Hepatocyte (in vitro differentiated cells): ENCODE measurements around the gene LILRA6. TPM values are rescaled to one million over a fixed set of nuclear protein-coding genes. Genes with fewer than 3 reads are reported as not detected.
"Not testable (repeated sequence)": the region's sequence is repeated elsewhere in the genome, so short reads cannot be mapped to it uniquely, and the experiment has no call there.

Experiments used
- DNase-seq: peaks from one replicate; pipeline ENCODE4 v3.0.0-alpha.2; 2016; ENCODE audit warnings: low spot score
- H2AFZ ChIP-seq: fragments of 200-600 bp; sonication (generic); 2 replicates; pipeline ENCODE4 v1.6.0; 2016; ENCODE audit warnings: antibody characterized with exemption, mild to moderate bottlenecking
- H3K27ac ChIP-seq: fragments of 200-600 bp; sonication (generic); 2 replicates; pipeline ENCODE4 v1.5.1; 2016; ENCODE audit warnings: mild to moderate bottlenecking
- H3K27me3 ChIP-seq: fragments of 200-600 bp; sonication (generic); 2 replicates; pipeline ENCODE4 v1.6.1; 2016
- H3K36me3 ChIP-seq: fragments of 200-600 bp; sonication (generic); replicated peaks from 2 replicates; pipeline ENCODE4 v1.5.1; 2016; ENCODE audit warnings: low read depth; ENCODE audit not compliant: insufficient read depth
- H3K4me1 ChIP-seq: fragments of 200-600 bp; sonication (generic); 2 replicates; pipeline ENCODE4 v1.5.1; 2016; ENCODE audit warnings: mild to moderate bottlenecking, moderate library complexity; ENCODE audit not compliant: insufficient read depth
- H3K4me2 ChIP-seq: fragments of 200-600 bp; sonication (generic); 2 replicates; pipeline ENCODE4 v1.6.0; 2016
- H3K4me3 ChIP-seq: fragments of 200-600 bp; sonication (generic); 2 replicates; pipeline ENCODE4 v1.5.1; 2016; ENCODE audit warnings: mild to moderate bottlenecking
- H3K79me2 ChIP-seq: fragments of 200-600 bp; sonication (generic); 2 replicates; pipeline ENCODE4 v1.6.0; 2017; ENCODE audit warnings: mild to moderate bottlenecking
- H3K9me2 ChIP-seq: fragments of 200-600 bp; sonication (generic); replicated peaks from 2 replicates; pipeline ENCODE4 v1.6.0; 2017; ENCODE audit warnings: mild to moderate bottlenecking; ENCODE audit not compliant: insufficient read depth
- H3K9me3 ChIP-seq: fragments of 200-600 bp; sonication (generic); 2 replicates; pipeline ENCODE4 v1.5.1; 2016; ENCODE audit warnings: low read depth, mild to moderate bottlenecking
- H4K20me1 ChIP-seq: fragments of 200-600 bp; sonication (generic); 2 replicates; pipeline ENCODE4 v1.6.0; 2016; ENCODE audit warnings: mild to moderate bottlenecking; ENCODE audit not compliant: insufficient read depth, poor library complexity, severe bottlenecking
- EZH2 ChIP-seq: fragments of 200-600 bp; sonication (generic); IDR thresholded peaks from 2 replicates; pipeline ENCODE4 v1.6.1; 2016; ENCODE audit warnings: antibody characterized with exemption, mild to moderate bottlenecking, borderline replicate concordance
- EZH2phosphoT487 ChIP-seq: fragments of 200-600 bp; sonication (generic); IDR thresholded peaks from one replicate; pipeline ENCODE4 v1.6.1; 2018; ENCODE audit warnings: antibody characterized with exemption, mild to moderate bottlenecking, low read depth, moderate library complexity; ENCODE audit not compliant: unreplicated experiment, severe bottlenecking
- WGBS: methylation state at CpG from one replicate; pipeline ENCODE4 v1.1.6; 2016; ENCODE audit warnings: low lambda C conversion rate; ENCODE audit errors: missing lambda C conversion rate; 5-methylcytosine and 5-hydroxymethylcytosine counted together
- polyA plus RNA-seq: library from polyadenylated mRNA; unstranded; fragments of >200 nt; fragmentation: Nextera tagmentation; extraction: Ambion mirVana; gene quantifications from 2 replicates; pipeline ENCODE4 v1.2.1, GENCODE V29; 2016
- total RNA-seq: library from RNA; depleted of rRNA; stranded (reverse); fragments of >200 nt; gene quantifications from 2 replicates; pipeline ENCODE4 v1.2.3, GENCODE V29; 2014
- TF ChIP-seq, protein P1 (sequence below): fragments of 200-600 bp; sonication (generic); IDR thresholded peaks from 2 replicates; pipeline ENCODE4 v1.5.1; 2016; ENCODE audit warnings: antibody characterized with exemption, mild to moderate bottlenecking; ENCODE audit not compliant: poor library complexity

Gene LILRA6
- total and polyA plus RNA-seq, 2 experiments from 2014 or later, result 0.36 TPM; not detected in 1

DNA sequence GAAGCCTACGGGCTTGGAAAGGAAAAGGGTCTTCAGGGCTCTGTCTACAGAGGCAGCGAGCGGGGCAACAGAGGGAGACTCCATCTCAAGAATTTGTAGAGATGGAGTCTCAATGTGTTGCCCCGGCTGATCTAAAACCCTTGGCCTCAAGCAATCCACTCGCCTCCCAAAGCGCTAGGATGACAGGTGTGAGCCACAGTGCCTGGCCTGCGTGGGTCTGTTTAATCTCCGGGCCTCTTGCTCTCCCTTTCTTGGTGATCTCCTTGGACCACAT lies 33.9 kb downstream of the LILRA6 start:
- no peaks in the 10 kb centered on the region for H3K36me3 ChIP-seq
- no peaks in the 10 kb centered on the region for H3K27me3 ChIP-seq
- H4K20me1 ChIP-seq, result peaks cover 53% of the 10 kb centered on the region
- H3K4me1 ChIP-seq, result peaks cover 53% of the 10 kb centered on the region
- peak overlapping the region; percentile 44 for H3K4me2 ChIP-seq
- TF ChIP-seq EZH2, result no peak
- TF ChIP-seq, protein P1, sequence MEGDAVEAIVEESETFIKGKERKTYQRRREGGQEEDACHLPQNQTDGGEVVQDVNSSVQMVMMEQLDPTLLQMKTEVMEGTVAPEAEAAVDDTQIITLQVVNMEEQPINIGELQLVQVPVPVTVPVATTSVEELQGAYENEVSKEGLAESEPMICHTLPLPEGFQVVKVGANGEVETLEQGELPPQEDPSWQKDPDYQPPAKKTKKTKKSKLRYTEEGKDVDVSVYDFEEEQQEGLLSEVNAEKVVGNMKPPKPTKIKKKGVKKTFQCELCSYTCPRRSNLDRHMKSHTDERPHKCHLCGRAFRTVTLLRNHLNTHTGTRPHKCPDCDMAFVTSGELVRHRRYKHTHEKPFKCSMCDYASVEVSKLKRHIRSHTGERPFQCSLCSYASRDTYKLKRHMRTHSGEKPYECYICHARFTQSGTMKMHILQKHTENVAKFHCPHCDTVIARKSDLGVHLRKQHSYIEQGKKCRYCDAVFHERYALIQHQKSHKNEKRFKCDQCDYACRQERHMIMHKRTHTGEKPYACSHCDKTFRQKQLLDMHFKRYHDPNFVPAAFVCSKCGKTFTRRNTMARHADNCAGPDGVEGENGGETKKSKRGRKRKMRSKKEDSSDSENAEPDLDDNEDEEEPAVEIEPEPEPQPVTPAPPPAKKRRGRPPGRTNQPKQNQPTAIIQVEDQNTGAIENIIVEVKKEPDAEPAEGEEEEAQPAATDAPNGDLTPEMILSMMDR, result no peak
- no peak for TF ChIP-seq EZH2phosphoT487
- H3K4me3 ChIP-seq, result no peak overlapping the region
- no peak overlapping the region for H2AFZ ChIP-seq
- DNase-seq, result no peak
- peak overlapping the region; percentile 91 for H3K27ac ChIP-seq
- WGBS, result 79% methylated on average over 8 of the region's 8 CpGs
- H3K9me3 ChIP-seq, result no peaks in the 10 kb centered on the region
- H3K9me2 ChIP-seq, result no peaks in the 10 kb centered on the region
- H3K79me2 ChIP-seq, result peaks cover 61% of the 10 kb centered on the region

DNA sequence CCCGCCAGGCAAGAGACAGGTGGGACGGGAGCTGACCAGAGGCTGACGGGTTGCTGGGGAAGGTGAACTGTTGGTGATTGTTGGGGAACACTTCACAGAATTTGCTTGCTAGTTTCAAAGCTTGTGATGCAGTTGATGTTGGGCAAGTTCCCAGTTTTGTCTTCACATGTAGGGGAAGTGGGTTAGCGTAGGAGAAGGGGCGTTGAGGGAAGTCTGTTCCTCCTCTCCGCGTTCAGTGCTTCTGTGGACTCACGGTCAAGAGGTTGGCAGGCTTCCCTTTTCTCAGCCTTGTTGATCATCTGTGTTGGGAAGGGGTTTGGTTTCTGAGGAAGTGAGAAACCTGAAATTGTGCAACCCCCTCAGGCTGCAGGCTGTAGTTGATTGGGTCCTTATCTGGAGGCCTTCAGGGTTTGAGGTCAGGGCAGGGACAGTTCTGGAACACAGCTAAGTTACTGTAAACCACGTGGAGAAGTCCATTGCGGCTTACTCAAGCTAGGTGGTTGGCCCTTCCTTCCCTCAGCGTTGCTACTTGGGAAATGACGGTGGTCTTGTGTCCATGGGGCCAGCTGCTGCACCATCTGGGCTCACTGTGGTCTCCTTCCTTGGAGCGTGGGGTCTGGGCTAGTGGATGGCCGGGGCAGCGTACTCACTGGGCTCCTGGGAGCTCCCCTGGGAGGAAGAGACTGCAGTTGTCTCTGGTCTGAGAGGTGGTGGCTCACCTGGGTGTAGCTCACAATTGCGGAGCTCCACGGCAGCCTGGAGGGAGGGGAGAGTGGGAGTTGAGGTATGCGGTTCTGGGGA lies 34.4 kb downstream of the LILRA6 start:
- 81% methylated on average over 18 of the region's 18 CpGs for WGBS
- TF ChIP-seq EZH2, result no peak
- TF ChIP-seq, protein P1, result no peak
- TF ChIP-seq EZH2phosphoT487, result no peak
- peak; percentile 79 for DNase-seq
- H2AFZ ChIP-seq, result no peak overlapping the region
- H3K4me1 ChIP-seq, result peaks cover 57% of the 10 kb centered on the region
- H3K4me2 ChIP-seq, result peak overlapping the region; percentile 52
- no peaks in the 10 kb centered on the region for H3K27me3 ChIP-seq
- H3K9me2 ChIP-seq, result no peaks in the 10 kb centered on the region
- H3K79me2 ChIP-seq, result peaks cover 62% of the 10 kb centered on the region
- H3K4me3 ChIP-seq, result no peak overlapping the region
- H4K20me1 ChIP-seq, result peaks cover 59% of the 10 kb centered on the region
- no peaks in the 10 kb centered on the region for H3K36me3 ChIP-seq
- H3K27ac ChIP-seq, result peak overlapping the region; percentile 91
- no peaks in the 10 kb centered on the region for H3K9me3 ChIP-seq

DNA sequence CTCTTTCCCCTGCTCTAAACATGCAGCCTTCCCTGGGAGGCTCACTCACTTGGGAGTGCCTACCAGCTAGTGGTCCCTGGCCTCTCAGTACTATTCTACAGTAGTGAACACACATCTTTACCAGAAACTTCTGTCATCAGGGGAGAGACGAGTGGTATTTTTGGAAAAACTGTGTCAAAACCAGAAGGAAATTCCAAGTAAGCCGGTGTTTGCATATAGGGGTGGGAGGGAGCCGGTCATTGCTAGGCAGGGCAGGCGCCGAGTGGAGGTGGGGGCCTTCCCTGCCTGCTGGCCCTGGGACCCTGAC lies 35.0 kb downstream of the LILRA6 start:
- peaks cover 62% of the 10 kb centered on the region for H3K79me2 ChIP-seq
- peaks cover 62% of the 10 kb centered on the region for H3K4me1 ChIP-seq
- peak overlapping the region; percentile 52 for H3K4me2 ChIP-seq
- no peak for DNase-seq
- no peaks in the 10 kb centered on the region for H3K9me3 ChIP-seq
- no peaks in the 10 kb centered on the region for H3K36me3 ChIP-seq
- no peak overlapping the region for H3K4me3 ChIP-seq
- no peaks in the 10 kb centered on the region for H3K9me2 ChIP-seq
- TF ChIP-seq, protein P1, result no peak
- TF ChIP-seq EZH2phosphoT487 (no peak), EZH2 (no peak)
- no peak overlapping the region for H2AFZ ChIP-seq
- H3K27me3 ChIP-seq, result no peaks in the 10 kb centered on the region
- peaks cover 64% of the 10 kb centered on the region for H4K20me1 ChIP-seq
- peak overlapping the region; percentile 91 for H3K27ac ChIP-seq
- WGBS, result 83% methylated on average over 5 of the region's 5 CpGs

DNA sequence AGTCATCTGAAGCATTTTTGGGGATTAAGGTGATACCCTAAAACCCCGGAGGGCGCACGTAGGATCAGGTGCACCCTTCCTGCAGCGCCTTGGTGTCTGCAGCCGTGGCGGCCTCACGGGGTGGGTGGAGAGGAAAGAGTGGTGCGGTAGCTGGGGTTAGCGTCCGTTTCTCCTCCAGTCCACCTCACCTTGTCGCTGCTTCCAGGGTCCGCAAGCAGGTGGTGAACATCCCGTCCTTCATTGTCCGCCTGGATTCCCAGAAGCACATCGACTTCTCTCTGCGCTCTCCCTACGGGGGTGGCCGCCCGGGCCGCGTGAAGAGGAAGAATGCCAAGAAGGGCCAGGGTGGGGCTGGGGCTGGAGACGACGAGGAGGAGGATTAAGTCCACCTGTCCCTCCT lies 35.4 kb downstream of the LILRA6 start:
- peak overlapping the region; percentile 91 for H3K27ac ChIP-seq

More for the DNA sequence above, 35.4 kb downstream of the LILRA6 start:
- DNase-seq, H3K4me3 ChIP-seq, H3K9me3 ChIP-seq, H3K27me3 ChIP-seq, H2AFZ ChIP-seq, H3K9me2 ChIP-seq, H3K4me2 ChIP-seq, H3K36me3 ChIP-seq: not testable (repeated sequence)
- peaks cover 69% of the 10 kb centered on the region for H4K20me1 ChIP-seq
- WGBS, result 94% methylated on average over 20 of the region's 23 CpGs
- peaks cover 62% of the 10 kb centered on the region for H3K79me2 ChIP-seq
- H3K4me1 ChIP-seq, result peaks cover 66% of the 10 kb centered on the region
